Endodermal cell (in vitro differentiated cells): ENCODE data around the gene ACKR3. TPM values are rescaled to one million over a fixed set of nuclear protein-coding genes. Genes with fewer than 3 reads are reported as not detected.

Source experiments
- DNase-seq: peaks from one replicate; pipeline ENCODE4 v3.0.0-alpha.2; 2017
- H3K27ac ChIP-seq: 2 replicates; pipeline ENCODE4 v1.5.1; 2013; ENCODE audit warnings: mild to moderate bottlenecking, low read depth, low read length, moderate library complexity
- H3K27me3 ChIP-seq: 2 replicates; pipeline ENCODE4 v1.6.1; 2013; ENCODE audit warnings: mild to moderate bottlenecking, low read length, moderate library complexity; ENCODE audit not compliant: insufficient read depth, control insufficient read depth, poor library complexity, severe bottlenecking
- H3K36me3 ChIP-seq: 2 replicates; pipeline ENCODE4 v1.7.0; 2013; ENCODE audit warnings: mild to moderate bottlenecking, low read length, moderate library complexity; ENCODE audit not compliant: control insufficient read depth, insufficient read depth
- H3K4me1 ChIP-seq: one replicate; pipeline ENCODE4 v1.7.0; 2013; ENCODE audit warnings: low read length; ENCODE audit not compliant: control insufficient read depth, insufficient read depth
- H3K4me3 ChIP-seq: 2 replicates; pipeline ENCODE4 v1.5.1; 2013; ENCODE audit warnings: mild to moderate bottlenecking, low read length, moderate library complexity
- H3K9ac ChIP-seq: 2 replicates; pipeline ENCODE4 v1.6.1; 2013; ENCODE audit warnings: mild to moderate bottlenecking, low read length, moderate library complexity; ENCODE audit not compliant: poor library complexity, severe bottlenecking; ENCODE audit errors: extremely low read depth
- H3K9me3 ChIP-seq: 2 replicates; pipeline ENCODE4 v1.6.1; 2013; ENCODE audit warnings: mild to moderate bottlenecking, low read length, moderate library complexity; ENCODE audit not compliant: control insufficient read depth
- H3K27ac Mint-ChIP-seq: 2 replicates; pipeline ENCODE4 v1.8.0; 2020; ENCODE audit warnings: mixed read lengths
- H3K27me3 Mint-ChIP-seq: 2 replicates; pipeline ENCODE4 v1.8.0; 2021; ENCODE audit warnings: mild to moderate bottlenecking, mixed read lengths; ENCODE audit not compliant: insufficient read depth
- H3K36me3 Mint-ChIP-seq: 2 replicates; pipeline ENCODE4 v1.8.0; 2020; ENCODE audit warnings: low read depth, mixed read lengths
- H3K4me1 Mint-ChIP-seq: 2 replicates; pipeline ENCODE4 v1.8.0; 2020; ENCODE audit warnings: mixed read lengths
- H3K4me3 Mint-ChIP-seq: 2 replicates; pipeline ENCODE4 v1.8.0; 2020; ENCODE audit warnings: mild to moderate bottlenecking, moderate library complexity, mixed read lengths
- H3K9me3 Mint-ChIP-seq: 2 replicates; pipeline ENCODE4 v1.8.0; 2020; ENCODE audit warnings: mild to moderate bottlenecking, mixed read lengths
- CTCF ChIP-seq: fragments of 200-600 bp; sonication (generic); conservative IDR thresholded peaks from 2 replicates; pipeline ENCODE4 v1.5.0; 2021; ENCODE audit warnings: antibody characterized with exemption, mild to moderate bottlenecking
- WGBS, 2 experiments: methylation state at CpG; one replicate each; pipeline versions ENCODE4 v1.1.5 to v1.1.7; 2013; ENCODE audit warnings: missing lambda C conversion rate in 2 of 2, mixed read lengths in 1 of 2; ENCODE audit not compliant: insufficient coverage in 1 of 2, insufficient read length in 1 of 2; 5-methylcytosine and 5-hydroxymethylcytosine counted together
- total RNA-seq, 2 donors: library from RNA; stranded (reverse); fragmentation: NEBNext Ultra II Directional in 1 of 2; extraction: Animal tissue kit (Norgen Biotek cat#: 25700) in 1 of 2; gene quantifications; 2 replicates in 1 of 2; 3 replicates in 1 of 2; pipeline ENCODE4 v1.2.1, GENCODE V29; 2021

The ACKR3 gene
- total RNA-seq, 2 donors from 2014 or later = 76.9 to 110 TPM

- peaks cover 10% of the 10 kb centered on the region for H3K4me1 ChIP-seq
- H3K27ac ChIP-seq = no peak overlapping the region
- H3K9me3 Mint-ChIP-seq = peaks cover 2% of the 10 kb centered on the region
- H3K27ac Mint-ChIP-seq = no peak overlapping the region
- H3K9me3 ChIP-seq = no peaks in the 10 kb centered on the region
- H3K27me3 Mint-ChIP-seq = peaks cover 20% of the 10 kb centered on the region
- no peaks in the 10 kb centered on the region for H3K36me3 Mint-ChIP-seq
- H3K9ac ChIP-seq = no peak overlapping the region
- no peak overlapping the region for H3K4me3 Mint-ChIP-seq
- TF ChIP-seq CTCF = no peak
- no peak for DNase-seq
- no peak overlapping the region for H3K4me3 ChIP-seq
- WGBS, 2 experiments = 93 to 97% methylated on average over 4 to 6 of the region's 8 CpGs
- no peaks in the 10 kb centered on the region for H3K36me3 ChIP-seq
- peaks cover 3% of the 10 kb centered on the region for H3K27me3 ChIP-seq
- H3K4me1 Mint-ChIP-seq = peaks cover 15% of the 10 kb centered on the region
Measured at GRCh38 chr2:236525411-236525997, 44.1 kb upstream of the ACKR3 start.

DNA sequence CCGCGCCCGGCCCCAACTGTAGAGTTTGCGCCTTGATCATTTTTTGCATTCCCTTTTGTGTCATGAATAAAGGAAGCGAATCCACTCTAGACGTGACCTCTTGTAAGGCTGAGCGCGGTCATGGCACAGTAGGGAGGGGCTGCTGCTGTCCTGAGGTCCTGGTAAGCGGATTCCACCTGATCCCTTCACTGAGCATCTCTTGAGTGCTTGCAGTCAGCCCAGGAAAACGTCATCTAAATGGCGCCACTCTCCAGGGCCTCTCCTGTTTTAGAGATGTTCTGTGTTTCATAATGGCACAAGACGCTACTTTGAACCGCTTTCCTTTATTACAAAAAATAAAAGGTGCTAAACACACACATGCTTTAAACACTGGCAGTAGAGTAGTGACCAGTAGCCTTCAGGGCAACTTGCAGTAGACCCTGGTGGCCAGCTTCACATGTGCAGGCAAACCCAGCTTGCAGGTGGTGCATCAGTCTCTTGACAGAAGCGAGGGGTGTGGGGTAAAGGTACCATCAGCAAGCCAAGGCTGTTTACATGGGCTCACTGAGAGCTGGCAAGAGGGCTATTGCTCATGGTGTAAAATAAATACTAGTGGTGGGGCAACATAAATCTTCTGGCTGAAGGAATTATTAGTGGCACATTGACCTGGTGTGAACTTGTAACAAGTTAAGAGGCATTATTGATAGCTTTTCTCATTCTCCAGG is 43.0 kb upstream of the ACKR3 start:
- no peak overlapping the region for H3K4me3 Mint-ChIP-seq
- Histone ChIP-seq H3K4me1 (peaks cover 10% of the 10 kb centered on the region), H3K9ac (no peak overlapping the region), H3K27me3 (peaks cover 3% of the 10 kb centered on the region), H3K9me3 (no peaks in the 10 kb centered on the region), H3K27ac (no peak overlapping the region), H3K36me3 (no peaks in the 10 kb centered on the region), H3K4me3 (no peak overlapping the region)
- no peaks in the 10 kb centered on the region for H3K36me3 Mint-ChIP-seq
- TF ChIP-seq CTCF = peak; percentile 53
- DNase-seq = no peak
- no peak overlapping the region for H3K27ac Mint-ChIP-seq
- 94 to 96% methylated on average over 14 of the region's 14 CpGs for WGBS, 2 experiments
- H3K9me3 Mint-ChIP-seq = peaks cover 2% of the 10 kb centered on the region
- H3K27me3 Mint-ChIP-seq = peaks cover 14% of the 10 kb centered on the region
- H3K4me1 Mint-ChIP-seq = peaks cover 15% of the 10 kb centered on the region

DNA sequence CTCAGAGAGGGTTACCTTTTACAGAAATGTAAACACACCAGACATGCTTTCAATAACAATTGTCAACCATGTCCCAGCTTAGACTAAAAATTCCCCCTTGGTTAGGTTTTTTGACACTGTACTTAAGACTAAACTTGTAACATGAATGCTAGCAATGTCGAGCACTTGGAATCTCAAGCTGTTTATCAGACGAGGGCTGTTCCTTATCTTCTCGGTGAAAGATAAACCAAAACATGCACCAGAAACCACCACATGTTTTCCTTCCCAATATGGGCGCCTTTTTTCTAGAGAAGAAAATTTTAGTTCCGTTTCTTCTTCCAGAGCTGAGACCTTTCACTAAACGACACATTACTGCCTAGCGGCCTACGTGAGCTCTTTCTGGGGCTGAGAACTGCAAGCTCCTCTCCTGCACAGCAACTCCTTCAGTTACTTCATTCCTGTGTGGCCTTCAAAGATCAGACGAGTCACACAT is 42.4 kb upstream of the ACKR3 start:
- no peak overlapping the region for H3K9ac ChIP-seq
- Mint-ChIP-seq H3K27me3 (peaks cover 12% of the 10 kb centered on the region), H3K4me1 (peaks cover 15% of the 10 kb centered on the region), H3K27ac (no peak overlapping the region), H3K4me3 (no peak overlapping the region), H3K36me3 (no peaks in the 10 kb centered on the region), H3K9me3 (peaks cover 2% of the 10 kb centered on the region)
- H3K4me1 ChIP-seq = peaks cover 10% of the 10 kb centered on the region
- no peak overlapping the region for H3K4me3 ChIP-seq
- H3K27ac ChIP-seq = no peak overlapping the region
- H3K27me3 ChIP-seq = no peaks in the 10 kb centered on the region
- DNase-seq = no peak
- WGBS, 2 experiments = 86 to 98% methylated on average over 9 of the region's 9 CpGs
- no peaks in the 10 kb centered on the region for H3K36me3 ChIP-seq
- TF ChIP-seq CTCF = no peak
- H3K9me3 ChIP-seq = no peaks in the 10 kb centered on the region
